ENCODE measurements around the gene BATF2.
"Not testable (repeated sequence)": the region's sequence is repeated elsewhere in the genome, so short reads cannot be mapped to it uniquely, and the experiment has no call there.

The BATF2 gene

GRCh38 chr11:65023502-65023901 lies 26.7 kb upstream of the BATF2 start:
- not testable (repeated sequence) for H3K4me1 ChIP-seq (ENCODE audit: insufficient read depth, low read length); H3K9ac ChIP-seq (ENCODE audit: low read depth, low read length); H3K9me3 ChIP-seq (ENCODE audit: control insufficient read depth, insufficient read depth, low read length); H3K36me3 ChIP-seq (ENCODE audit: insufficient read depth, low read length)

- Histone ChIP-seq H3K4me1 (ENCODE audit: insufficient read depth, low read length) (no peaks in the 10 kb centered on the region), H3K9ac (ENCODE audit: low read depth, low read length) (no peak overlapping the region), H3K9me3 (ENCODE audit: control insufficient read depth, insufficient read depth, low read length) (no peaks in the 10 kb centered on the region), H3K36me3 (ENCODE audit: insufficient read depth, low read length) (no peaks in the 10 kb centered on the region; the same call in 1 of the 2 replicates)
Measured at GRCh38 chr11:65021509-65021908, 24.7 kb upstream of the BATF2 start.

GRCh38 chr11:65021003-65021402 lies 24.2 kb upstream of the BATF2 start:
- H3K36me3 ChIP-seq (ENCODE audit: insufficient read depth, low read length), result no peaks in the 10 kb centered on the region; the same call in 1 of the 2 replicates
- no peak overlapping the region for H3K9ac ChIP-seq (ENCODE audit: low read depth, low read length)
- no peaks in the 10 kb centered on the region for H3K4me1 ChIP-seq (ENCODE audit: insufficient read depth, low read length)
- H3K9me3 ChIP-seq (ENCODE audit: control insufficient read depth, insufficient read depth, low read length), result no peaks in the 10 kb centered on the region

- Histone ChIP-seq H3K9ac (ENCODE audit: low read depth, low read length) (no peak overlapping the region), H3K4me1 (ENCODE audit: insufficient read depth, low read length) (no peaks in the 10 kb centered on the region), H3K36me3 (ENCODE audit: insufficient read depth, low read length) (no peaks in the 10 kb centered on the region; the same call in 1 of the 2 replicates), H3K9me3 (ENCODE audit: control insufficient read depth, insufficient read depth, low read length) (no peaks in the 10 kb centered on the region)
Measured at GRCh38 chr11:65019824-65020223, 23.1 kb upstream of the BATF2 start.

- H3K36me3 ChIP-seq (ENCODE audit: insufficient read depth, low read length), result no peaks in the 10 kb centered on the region; the same call in 1 of the 2 replicates
- H3K9ac ChIP-seq (ENCODE audit: low read depth, low read length), result no peak overlapping the region
- no peaks in the 10 kb centered on the region for H3K9me3 ChIP-seq (ENCODE audit: control insufficient read depth, insufficient read depth, low read length)
Measured at GRCh38 chr11:65017937-65018336, 21.2 kb upstream of the BATF2 start.

GRCh38 chr11:65016705-65017104 lies 19.9 kb upstream of the BATF2 start:
- H3K4me1 ChIP-seq (ENCODE audit: insufficient read depth, low read length), result no peaks in the 10 kb centered on the region

More at GRCh38 chr11:65017937-65018336, 21.2 kb upstream of the BATF2 start:
- no peaks in the 10 kb centered on the region for H3K4me1 ChIP-seq (ENCODE audit: insufficient read depth, low read length)

GRCh38 chr11:65014726-65015227 lies 18.0 kb upstream of the BATF2 start:
- H3K9ac ChIP-seq (ENCODE audit: low read depth, low read length), result peak overlapping the region; percentile 46
- no peaks in the 10 kb centered on the region for H3K36me3 ChIP-seq (ENCODE audit: insufficient read depth, low read length)
- no peaks in the 10 kb centered on the region for H3K9me3 ChIP-seq (ENCODE audit: control insufficient read depth, insufficient read depth, low read length)
- H3K4me1 ChIP-seq (ENCODE audit: insufficient read depth, low read length), result no peaks in the 10 kb centered on the region

More at GRCh38 chr11:65016705-65017104, 19.9 kb upstream of the BATF2 start:
- Histone ChIP-seq H3K9ac (ENCODE audit: low read depth, low read length) (no peak overlapping the region), H3K9me3 (ENCODE audit: control insufficient read depth, insufficient read depth, low read length) (no peaks in the 10 kb centered on the region), H3K36me3 (ENCODE audit: insufficient read depth, low read length) (no peaks in the 10 kb centered on the region; the same call in 1 of the 2 replicates)

- H3K9me3 ChIP-seq (ENCODE audit: control insufficient read depth, insufficient read depth, low read length), result no peaks in the 10 kb centered on the region
- H3K36me3 ChIP-seq (ENCODE audit: insufficient read depth, low read length), result no peaks in the 10 kb centered on the region
- H3K9ac ChIP-seq (ENCODE audit: low read depth, low read length), result peak within 1 kb of the TSS; percentile 46
- H3K4me1 ChIP-seq (ENCODE audit: insufficient read depth, low read length), result no peaks in the 10 kb centered on the region
Measured at GRCh38 chr11:65013888-65014725, 17.3 kb upstream of the BATF2 start, which contains the start of gene ARL2. Gene ARL2 (plus strand): TSS chr11:65014160. CDS start chr11:65014208, 48 bp downstream.

GRCh38 chr11:65013130-65013887 lies 16.5 kb upstream of the BATF2 start:
- H3K9me3 ChIP-seq (ENCODE audit: control insufficient read depth, insufficient read depth, low read length), result no peaks in the 10 kb centered on the region
- H3K4me1 ChIP-seq (ENCODE audit: insufficient read depth, low read length), result no peaks in the 10 kb centered on the region
- no peaks in the 10 kb centered on the region for H3K36me3 ChIP-seq (ENCODE audit: insufficient read depth, low read length)
- peak overlapping the region; percentile 46 for H3K9ac ChIP-seq (ENCODE audit: low read depth, low read length)

GRCh38 chr11:65008873-65009272 lies 12.1 kb upstream of the BATF2 start:
- no peaks in the 10 kb centered on the region; the same call in 1 of the 2 replicates for H3K4me1 ChIP-seq (ENCODE audit: insufficient read depth, low read length)
- H3K36me3 ChIP-seq (ENCODE audit: insufficient read depth, low read length), result no peaks in the 10 kb centered on the region
- no peak overlapping the region for H3K9ac ChIP-seq (ENCODE audit: low read depth, low read length)
- H3K9me3 ChIP-seq (ENCODE audit: control insufficient read depth, insufficient read depth, low read length), result no peaks in the 10 kb centered on the region

GRCh38 chr11:65008016-65008415 lies 11.2 kb upstream of the BATF2 start:
- Histone ChIP-seq H3K4me1 (ENCODE audit: insufficient read depth, low read length) (no peaks in the 10 kb centered on the region; the same call in 1 of the 2 replicates), H3K9ac (ENCODE audit: low read depth, low read length) (no peak overlapping the region), H3K36me3 (ENCODE audit: insufficient read depth, low read length) (no peaks in the 10 kb centered on the region), H3K9me3 (ENCODE audit: control insufficient read depth, insufficient read depth, low read length) (no peaks in the 10 kb centered on the region)

- H3K4me1 ChIP-seq (ENCODE audit: insufficient read depth, low read length); H3K9me3 ChIP-seq (ENCODE audit: control insufficient read depth, insufficient read depth, low read length); H3K9ac ChIP-seq (ENCODE audit: low read depth, low read length); H3K36me3 ChIP-seq (ENCODE audit: insufficient read depth, low read length): not testable (repeated sequence)
Measured at GRCh38 chr11:65003968-65004367, 7.2 kb upstream of the BATF2 start.

GRCh38 chr11:65003282-65003681 lies 6.5 kb upstream of the BATF2 start:
- H3K36me3 ChIP-seq (ENCODE audit: insufficient read depth, low read length), result no peaks in the 10 kb centered on the region
- H3K4me1 ChIP-seq (ENCODE audit: insufficient read depth, low read length), result no peaks in the 10 kb centered on the region; the same call in 1 of the 2 replicates
- H3K9ac ChIP-seq (ENCODE audit: low read depth, low read length), result no peak overlapping the region
- H3K9me3 ChIP-seq (ENCODE audit: control insufficient read depth, insufficient read depth, low read length), result no peaks in the 10 kb centered on the region

- Histone ChIP-seq H3K9me3 (ENCODE audit: control insufficient read depth, insufficient read depth, low read length) (no peaks in the 10 kb centered on the region), H3K9ac (ENCODE audit: low read depth, low read length) (no peak overlapping the region), H3K36me3 (ENCODE audit: insufficient read depth, low read length) (no peaks in the 10 kb centered on the region), H3K4me1 (ENCODE audit: insufficient read depth, low read length) (no peaks in the 10 kb centered on the region; the same call in 1 of the 2 replicates)
Measured at GRCh38 chr11:65002706-65003105, 5.9 kb upstream of the BATF2 start.
